H9 (cell line): Measurements from ENCODE around the gene NOL7. TPM values are rescaled to one million over a fixed set of nuclear protein-coding genes. Genes with fewer than 3 reads are reported as not detected.

Experiments used
- DNase-seq: peaks from one replicate; pipeline ENCODE4 v3.0.0-alpha.2; 2017
- H2AFZ ChIP-seq: one replicate; pipeline ENCODE4 v1.6.1; 2013; ENCODE audit warnings: mild to moderate bottlenecking, low read length, control low read depth, moderate library complexity
- H2AK5ac ChIP-seq: 2 replicates; pipeline ENCODE4 v1.6.1; 2013; ENCODE audit warnings: low read length, control low read depth, mixed read lengths; ENCODE audit not compliant: insufficient read length
- H2BK120ac ChIP-seq: one replicate; pipeline ENCODE4 v1.6.1; 2013; ENCODE audit warnings: low read depth, mild to moderate bottlenecking, low read length, control low read depth, inconsistent platforms; ENCODE audit not compliant: poor library complexity, severe bottlenecking
- H2BK12ac ChIP-seq: 2 replicates; pipeline ENCODE4 v1.6.1; 2013; ENCODE audit warnings: low read length, control low read depth, mixed read lengths, low read depth; ENCODE audit not compliant: insufficient read length
- H2BK15ac ChIP-seq: 2 replicates; pipeline ENCODE4 v1.6.1; 2013; ENCODE audit warnings: low read depth, low read length, control low read depth
- H2BK20ac ChIP-seq: one replicate; pipeline ENCODE4 v1.6.1; 2013; ENCODE audit warnings: low read depth, mild to moderate bottlenecking, low read length, control low read depth, inconsistent platforms; ENCODE audit not compliant: poor library complexity, severe bottlenecking
- H2BK5ac ChIP-seq: 2 replicates; pipeline ENCODE4 v1.6.1; 2013; ENCODE audit warnings: low read length, control low read depth, mixed read lengths; ENCODE audit not compliant: insufficient read length
- H3K14ac ChIP-seq: 2 replicates; pipeline ENCODE4 v1.6.1; 2013; ENCODE audit warnings: low read length, control low read depth; ENCODE audit not compliant: insufficient read depth
- H3K18ac ChIP-seq: 2 replicates; pipeline ENCODE4 v1.6.1; 2013; ENCODE audit warnings: low read depth, mild to moderate bottlenecking, mixed read lengths, low read length, control low read depth; ENCODE audit not compliant: insufficient read length
- H3K23ac ChIP-seq: 2 replicates; pipeline ENCODE4 v1.6.1; 2013; ENCODE audit warnings: low read length, control low read depth, mixed read lengths, low read depth; ENCODE audit not compliant: insufficient read length
- H3K23me2 ChIP-seq: 2 replicates; pipeline ENCODE4 v1.6.1; 2013; ENCODE audit warnings: low read depth, mild to moderate bottlenecking, mixed read lengths, low read length, control low read depth; ENCODE audit not compliant: insufficient read length, poor library complexity, severe bottlenecking
- H3K27ac ChIP-seq: 2 replicates; pipeline ENCODE4 v1.5.1; 2013; ENCODE audit warnings: low read length, control low read depth, mixed read lengths, low read depth; ENCODE audit not compliant: insufficient read length
- H3K27me3 ChIP-seq: 2 replicates; pipeline ENCODE4 v1.6.1; 2013; ENCODE audit warnings: low read length, control low read depth, inconsistent platforms; ENCODE audit not compliant: insufficient read depth
- H3K4ac ChIP-seq: 2 replicates; pipeline ENCODE4 v1.6.1; 2013; ENCODE audit warnings: low read depth, mild to moderate bottlenecking, control low read depth, inconsistent platforms, low read length, moderate library complexity
- H3K4me1 ChIP-seq: 2 replicates; pipeline ENCODE4 v1.6.1; 2013; ENCODE audit warnings: low read length, control low read depth, inconsistent platforms; ENCODE audit not compliant: insufficient read depth
- H3K4me2 ChIP-seq: 2 replicates; pipeline ENCODE4 v1.6.1; 2013; ENCODE audit warnings: low read length, control low read depth, mixed read lengths; ENCODE audit not compliant: insufficient read length, insufficient read depth
- H3K56ac ChIP-seq: 2 replicates; pipeline ENCODE4 v1.6.1; 2013; ENCODE audit warnings: low read depth, mild to moderate bottlenecking, mixed read lengths, low read length, control low read depth; ENCODE audit not compliant: insufficient read length
- H3K79me1 ChIP-seq: 2 replicates; pipeline ENCODE4 v1.6.1; 2013; ENCODE audit warnings: low read depth, mild to moderate bottlenecking, moderate library complexity, low read length, control low read depth, inconsistent platforms; ENCODE audit not compliant: insufficient read depth, poor library complexity, severe bottlenecking
- H3K79me2 ChIP-seq: 2 replicates; pipeline ENCODE4 v1.6.1; 2013; ENCODE audit warnings: low read length, control low read depth, inconsistent platforms; ENCODE audit not compliant: insufficient read depth
- H3K9ac ChIP-seq: 2 replicates; pipeline ENCODE4 v1.6.1; 2013; ENCODE audit warnings: low read length, control low read depth, mixed read lengths; ENCODE audit not compliant: insufficient read length; ENCODE audit errors: extremely low read depth
- H3K9me3 ChIP-seq: one replicate; pipeline ENCODE4 v1.6.1; 2013; ENCODE audit warnings: low read depth, low read length, inconsistent platforms; ENCODE audit not compliant: control insufficient read depth
- H3T11ph ChIP-seq: one replicate; pipeline ENCODE4 v1.6.1; 2013; ENCODE audit warnings: mild to moderate bottlenecking, low read length, control low read depth, inconsistent platforms
- H4K20me1 ChIP-seq: one replicate; pipeline ENCODE4 v1.6.1; 2013; ENCODE audit not compliant: control insufficient read depth, insufficient read length, insufficient read depth
- H4K5ac ChIP-seq: 2 replicates; pipeline ENCODE4 v1.6.1; 2013; ENCODE audit warnings: low read depth, mild to moderate bottlenecking, mixed read lengths, low read length, control low read depth; ENCODE audit not compliant: insufficient read length
- H4K8ac ChIP-seq: replicated peaks from 2 replicates; pipeline ENCODE4 v1.6.1; 2013; ENCODE audit warnings: low read length, control low read depth, mixed read lengths, low read depth; ENCODE audit not compliant: insufficient read length
- H4K91ac ChIP-seq: 2 replicates; pipeline ENCODE4 v1.6.1; 2013; ENCODE audit warnings: low read depth, mild to moderate bottlenecking, moderate library complexity, mixed read lengths, low read length, control low read depth; ENCODE audit not compliant: insufficient read length
- H3K27ac Mint-ChIP-seq, 3 experiments: 2 replicates in 2 of 3; 3 replicates in 1 of 3; pipeline ENCODE4 v1.8.0; 2020 to 2021; ENCODE audit warnings: mixed read lengths in 3 of 3, mild to moderate bottlenecking in 1 of 3, moderate library complexity in 1 of 3
- H3K27me3 Mint-ChIP-seq: 2 replicates; pipeline ENCODE4 v1.8.0; 2021; ENCODE audit warnings: low read depth, mild to moderate bottlenecking, moderate library complexity, mixed read lengths
- H3K36me3 Mint-ChIP-seq, 3 experiments: 2 replicates in 2 of 3; 3 replicates in 1 of 3; pipeline ENCODE4 v1.8.0; 2020 to 2021; ENCODE audit warnings: low read depth in 3 of 3, mixed read lengths in 3 of 3; ENCODE audit not compliant: insufficient read depth in 1 of 3
- H3K4me1 Mint-ChIP-seq, 2 experiments: 2 replicates each; pipeline ENCODE4 v1.8.0; 2020; ENCODE audit warnings: mixed read lengths in 2 of 2
- H3K4me3 Mint-ChIP-seq, 2 experiments: 2 replicates in 1 of 2; 3 replicates in 1 of 2; pipeline ENCODE4 v1.8.0; 2020 to 2021; ENCODE audit warnings: mild to moderate bottlenecking in 2 of 2, mixed read lengths in 2 of 2, moderate library complexity in 1 of 2
- H3K9me3 Mint-ChIP-seq, 2 experiments: 2 replicates in 1 of 2; 3 replicates in 1 of 2; pipeline ENCODE4 v1.8.0; 2020; ENCODE audit warnings: mild to moderate bottlenecking in 2 of 2, mixed read lengths in 2 of 2, moderate library complexity in 1 of 2
- CTCF ChIP-seq: fragments of 200-600 bp; sonication (generic); conservative IDR thresholded peaks from 3 replicates; pipeline ENCODE4 v1.8.0; 2021; ENCODE audit warnings: antibody characterized with exemption, mild to moderate bottlenecking
- WGBS: extraction: QIAGEN DNeasy Blood & Tissue Kit; methylation state at CpG from one replicate; pipeline ENCODE4 v1.1.7; 2013; ENCODE audit warnings: missing lambda C conversion rate, low lambda C conversion rate, mixed read lengths; ENCODE audit not compliant: insufficient read length; ENCODE audit errors: extremely low coverage; 5-methylcytosine and 5-hydroxymethylcytosine counted together
- total RNA-seq: library from RNA; stranded (reverse); gene quantifications from 2 replicates; pipeline ENCODE4 v1.2.1, GENCODE V29; 2021

Gene NOL7
- total RNA-seq, 1 experiment from 2014 or later, result 72.1 TPM

- Histone ChIP-seq H3K4me2 (no peak overlapping the region), H4K91ac (no peak overlapping the region), H2BK15ac (no peak overlapping the region), H3K27me3 (no peaks in the 10 kb centered on the region), H3K18ac (no peak overlapping the region), H4K20me1 (no peaks in the 10 kb centered on the region), H3K23me2 (no peaks in the 10 kb centered on the region), H3K23ac (no peak overlapping the region), H2BK5ac (no peak overlapping the region), H4K8ac (no peak overlapping the region), H2AFZ (no peak overlapping the region), H3K9ac (no peak overlapping the region), H3K27ac (no peak overlapping the region), H3K79me2 (no peaks in the 10 kb centered on the region), H3K14ac (no peak overlapping the region), H3K56ac (no peak overlapping the region), H3K4me1 (no peaks in the 10 kb centered on the region), H3K9me3 (no peaks in the 10 kb centered on the region), H3T11ph (no peak overlapping the region), H2BK120ac (no peak overlapping the region), H2BK20ac (no peak overlapping the region), H2AK5ac (no peak overlapping the region), H4K5ac (no peak overlapping the region), H3K79me1 (no peaks in the 10 kb centered on the region), H2BK12ac (no peak overlapping the region), H3K4ac (no peak overlapping the region)
- Mint-ChIP-seq H3K9me3 (no peaks in the 10 kb centered on the region), H3K27me3 (no peaks in the 10 kb centered on the region), H3K27ac (peak overlapping the region in 1 of 3 experiments; percentile 4; a peak in 1 of 7 replicates), H3K4me3 (no peak overlapping the region), H3K36me3 (peaks cover 3 to 11% (median 10%) of the 10 kb centered on the region in 3 experiments; a peak in 5 of 7 replicates), H3K4me1 (no peaks in the 10 kb centered on the region)
- DNase-seq, result no peak
- TF ChIP-seq CTCF, result no peak
- no CpG with 5 or more reads among the region's 4 CpGs for WGBS
Observed at GRCh38 chr6:13649393-13649792, 34.3 kb downstream of the NOL7 start.
